IPS-18a (cell line): ENCODE measurements around the gene NINL.
"Not testable (repeated sequence)": the region's sequence is repeated elsewhere in the genome, so short reads cannot be mapped to it uniquely, and the experiment has no call there.

Experiments used
- H3K27ac ChIP-seq: one replicate; pipeline ENCODE4 v1.5.1; 2013; ENCODE audit warnings: low read length
- H3K27me3 ChIP-seq: one replicate; pipeline ENCODE4 v1.6.1; 2013; ENCODE audit warnings: mild to moderate bottlenecking, low read length; ENCODE audit not compliant: control insufficient read depth, insufficient read depth
- H3K36me3 ChIP-seq: one replicate; pipeline ENCODE4 v1.6.1; 2013; ENCODE audit warnings: low read depth, low read length; ENCODE audit not compliant: control insufficient read depth
- H3K4me1 ChIP-seq: one replicate; pipeline ENCODE4 v1.6.1; 2013; ENCODE audit warnings: low read depth, low read length; ENCODE audit not compliant: control insufficient read depth
- H3K4me3 ChIP-seq: one replicate; pipeline ENCODE4 v1.5.1; 2013; ENCODE audit warnings: low read length
- H3K9ac ChIP-seq: one replicate; pipeline ENCODE4 v1.6.1; 2013; ENCODE audit warnings: mild to moderate bottlenecking, low read length, moderate library complexity
- H3K9me3 ChIP-seq: one replicate; pipeline ENCODE4 v1.6.1; 2013; ENCODE audit warnings: low read depth, low read length; ENCODE audit not compliant: control insufficient read depth

Gene NINL

GRCh38 chr20:25587536-25587935, 2.2 kb upstream of the NINL start:
- Histone ChIP-seq H3K9ac (no peak overlapping the region), H3K36me3 (no peaks in the 10 kb centered on the region), H3K4me1 (peaks cover 8% of the 10 kb centered on the region), H3K27ac (no peak overlapping the region), H3K27me3 (no peaks in the 10 kb centered on the region), H3K4me3 (no peak overlapping the region), H3K9me3 (no peaks in the 10 kb centered on the region)

- Histone ChIP-seq H3K27ac (no peak overlapping the region), H3K4me3 (no peak overlapping the region), H3K9me3 (no peaks in the 10 kb centered on the region), H3K9ac (no peak overlapping the region), H3K4me1 (peaks cover 8% of the 10 kb centered on the region), H3K27me3 (no peaks in the 10 kb centered on the region), H3K36me3 (peaks cover 2% of the 10 kb centered on the region)
Measured at GRCh38 chr20:25586877-25587276, 1.5 kb upstream of the NINL start.

GRCh38 chr20:25583607-25584006, 1.7 kb downstream of the NINL start:
- peaks cover 11% of the 10 kb centered on the region for H3K36me3 ChIP-seq
- H3K9me3 ChIP-seq, H3K27ac ChIP-seq, H3K9ac ChIP-seq, H3K27me3 ChIP-seq: not testable (repeated sequence)
- peaks cover 13% of the 10 kb centered on the region for H3K4me1 ChIP-seq
- H3K4me3 ChIP-seq, result peak overlapping the region; percentile 82

- Histone ChIP-seq H3K36me3 (peaks cover 16% of the 10 kb centered on the region), H3K9me3 (no peaks in the 10 kb centered on the region), H3K27ac (no peak overlapping the region), H3K27me3 (no peaks in the 10 kb centered on the region), H3K9ac (no peak overlapping the region), H3K4me3 (no peak overlapping the region), H3K4me1 (peaks cover 13% of the 10 kb centered on the region)
Measured at GRCh38 chr20:25580711-25581110, 4.6 kb downstream of the NINL start.

- Histone ChIP-seq H3K27ac (no peak overlapping the region), H3K4me1 (peaks cover 8% of the 10 kb centered on the region), H3K27me3 (no peaks in the 10 kb centered on the region), H3K9ac (no peak overlapping the region), H3K4me3 (no peak overlapping the region), H3K36me3 (peaks cover 16% of the 10 kb centered on the region), H3K9me3 (no peaks in the 10 kb centered on the region)
Measured at GRCh38 chr20:25579081-25579770, 6.1 kb downstream of the NINL start.

- H3K27me3 ChIP-seq, result no peaks in the 10 kb centered on the region
Measured at GRCh38 chr20:25576783-25577530, 8.4 kb downstream of the NINL start.

GRCh38 chr20:25574411-25574810, 10.9 kb downstream of the NINL start:
- Histone ChIP-seq H3K27me3 (no peaks in the 10 kb centered on the region), H3K9ac (no peak overlapping the region), H3K27ac (no peak overlapping the region), H3K4me1 (peaks cover 8% of the 10 kb centered on the region), H3K36me3 (peaks cover 10% of the 10 kb centered on the region), H3K4me3 (no peak overlapping the region), H3K9me3 (no peaks in the 10 kb centered on the region)

More at GRCh38 chr20:25576783-25577530, 8.4 kb downstream of the NINL start:
- H3K27ac ChIP-seq, result no peak overlapping the region
- peaks cover 18% of the 10 kb centered on the region for H3K36me3 ChIP-seq
- no peak overlapping the region for H3K9ac ChIP-seq
- no peak overlapping the region for H3K4me3 ChIP-seq
- H3K9me3 ChIP-seq, result no peaks in the 10 kb centered on the region
- H3K4me1 ChIP-seq, result peaks cover 8% of the 10 kb centered on the region

GRCh38 chr20:25573288-25574251, 11.8 kb downstream of the NINL start:
- Histone ChIP-seq H3K9me3 (no peaks in the 10 kb centered on the region), H3K9ac (no peak overlapping the region), H3K36me3 (peaks cover 10% of the 10 kb centered on the region), H3K4me3 (no peak overlapping the region), H3K27me3 (no peaks in the 10 kb centered on the region), H3K4me1 (peaks cover 3% of the 10 kb centered on the region), H3K27ac (no peak overlapping the region)

GRCh38 chr20:25571817-25572216, 13.5 kb downstream of the NINL start:
- Histone ChIP-seq H3K9me3 (no peaks in the 10 kb centered on the region), H3K27me3 (no peaks in the 10 kb centered on the region), H3K36me3 (peaks cover 6% of the 10 kb centered on the region), H3K4me3 (no peak overlapping the region), H3K27ac (no peak overlapping the region), H3K9ac (no peak overlapping the region), H3K4me1 (peaks cover 8% of the 10 kb centered on the region)

- peaks cover 9% of the 10 kb centered on the region for H3K4me1 ChIP-seq
- H3K9me3 ChIP-seq, result no peaks in the 10 kb centered on the region
- H3K36me3 ChIP-seq, result peaks cover 4% of the 10 kb centered on the region
- no peak overlapping the region for H3K4me3 ChIP-seq
- no peak overlapping the region for H3K9ac ChIP-seq
- H3K27ac ChIP-seq, result no peak overlapping the region
- no peaks in the 10 kb centered on the region for H3K27me3 ChIP-seq
Measured at GRCh38 chr20:25571240-25571639, 14.1 kb downstream of the NINL start.

- H3K9me3 ChIP-seq, result no peaks in the 10 kb centered on the region
- H3K27ac ChIP-seq, result no peak overlapping the region
- no peak overlapping the region for H3K4me3 ChIP-seq
- peaks cover 4% of the 10 kb centered on the region for H3K36me3 ChIP-seq
- peaks cover 19% of the 10 kb centered on the region for H3K4me1 ChIP-seq
- H3K27me3 ChIP-seq, result no peaks in the 10 kb centered on the region
- H3K9ac ChIP-seq, result no peak overlapping the region
Measured at GRCh38 chr20:25570148-25570530, 15.2 kb downstream of the NINL start.
